K562 (cell line): Measurements from ENCODE around the gene RBM18. TPM values are rescaled to one million over a fixed set of nuclear protein-coding genes. Genes with fewer than 3 reads are reported as not detected.
A peak's percentile ranks its signal among the peaks of the same experiment; 100 is the strongest.

Experiments used
- ATAC-seq: fragments of 200-7000 bp; cut with Tn5 transposase; 3 replicates; pipeline ENCODE4 v1.9.1; 2020; ENCODE audit warnings: moderate library complexity
- BruUV-seq: library from RNA; stranded (reverse); fragments of 400-500 nt; replicated peaks from 2 replicates; lab custom pipeline; 2021; lab: Mats Ljungman, UMichigan
- CTCF ChIA-PET: fragments of 300-600 bp; formaldehyde crosslinking; extraction: SDS; loops from one replicate; lab custom pipeline; 2021; ENCODE audit warnings: low intra/inter-chr PET ratio; lab: Yijun Ruan, JAX
- POLR2A ChIA-PET: fragments of 300-600, 350-650 bp; sonication (Branson Sonifier 250); formaldehyde crosslinking; extraction: SDS; loops from one replicate; lab custom pipeline; 2021; ENCODE audit warnings: antibody characterized with exemption, inconsistent platforms; lab: Yijun Ruan, JAX
- DNase-seq, 4 experiments: peaks; one replicate each; pipeline versions ENCODE4 v3.0.0 to v3.0.0-alpha.2; 2011 to 2018; ENCODE audit warnings: low spot score in 3 of 4, mixed read lengths in 3 of 4; ENCODE audit errors: extremely low read depth in 1 of 4
- FAIRE-seq: peaks from 2 replicates; lab custom pipeline; 2011; peaks lifted over from hg19 to GRCh38; lab: Jason Lieb, UNC
- H2AFZ ChIP-seq: 2 replicates; pipeline ENCODE4 v1.6.0; 2011; ENCODE audit warnings: low read depth, low read length, control low read depth, inconsistent platforms
- H3K27ac ChIP-seq: fragments of 200-600 bp; 3 replicates; pipeline ENCODE4 v1.8.0; 2011; ENCODE audit warnings: low read depth, mild to moderate bottlenecking, control low read depth, inconsistent platforms, low read length, moderate library complexity, mixed read lengths; ENCODE audit errors: extremely low read depth
- H3K27me3 ChIP-seq, 2 experiments: fragments of 300-600 bp in 1 of 2; 2 replicates in 1 of 2; 3 replicates in 1 of 2; pipeline versions ENCODE4 v1.6.0 to v1.8.0; 2011; ENCODE audit warnings: inconsistent platforms in 2 of 2, low read length in 2 of 2, mild to moderate bottlenecking in 1 of 2, mixed read lengths in 1 of 2, moderate library complexity in 1 of 2; ENCODE audit not compliant: control insufficient read depth in 2 of 2, insufficient read depth in 2 of 2
- H3K36me3 ChIP-seq: fragments of 300-600 bp; 3 replicates; pipeline ENCODE4 v1.8.0; 2011; ENCODE audit warnings: mild to moderate bottlenecking, low read length, inconsistent platforms; ENCODE audit not compliant: control insufficient read depth, insufficient read depth
- H3K4me1 ChIP-seq, 2 experiments: fragments of 200-600 bp in 1 of 2; replicated peaks in 1 of 2; 2 replicates in 1 of 2; 3 replicates in 1 of 2; pipeline versions ENCODE4 v1.5.1 to v1.8.0; 2011; ENCODE audit warnings: inconsistent platforms in 2 of 2, low read length in 2 of 2, mild to moderate bottlenecking in 1 of 2, mixed read lengths in 1 of 2, moderate library complexity in 1 of 2; ENCODE audit not compliant: control insufficient read depth in 2 of 2, insufficient read depth in 2 of 2
- H3K4me2 ChIP-seq: 2 replicates; pipeline ENCODE4 v1.6.1; 2011; ENCODE audit warnings: low read length, control low read depth, inconsistent platforms, mixed read lengths; ENCODE audit not compliant: insufficient read depth
- H3K4me3 ChIP-seq: fragments of 200-600 bp; sonication (generic), shearing (Covaris generic); 2 replicates; pipeline ENCODE4 v1.5.1; 2016; ENCODE audit warnings: control low read depth, inconsistent platforms
- H3K79me2 ChIP-seq: fragments of 200-600 bp; 3 replicates; pipeline ENCODE4 v1.8.0; 2011; ENCODE audit warnings: low read length, inconsistent platforms; ENCODE audit not compliant: control insufficient read depth, insufficient read depth
- H3K9ac ChIP-seq, 2 experiments: 2 replicates each; pipeline versions ENCODE4 v1.6.0 to v1.6.1; 2011; ENCODE audit warnings: low read depth in 2 of 2, low read length in 2 of 2, control low read depth in 1 of 2, inconsistent platforms in 1 of 2, mild to moderate bottlenecking in 1 of 2, mixed read lengths in 1 of 2; ENCODE audit not compliant: insufficient read depth in 1 of 2
- H3K9me1 ChIP-seq: one replicate; pipeline ENCODE4 v1.6.0; 2011; ENCODE audit warnings: inconsistent platforms, mild to moderate bottlenecking, low read length, moderate library complexity; ENCODE audit not compliant: control insufficient read depth, insufficient read depth
- H3K9me3 ChIP-seq: replicated peaks from 2 replicates; pipeline ENCODE4 v1.5.1; 2011; ENCODE audit warnings: low read depth, low read length, inconsistent platforms; ENCODE audit not compliant: control insufficient read depth, insufficient read depth
- H4K20me1 ChIP-seq: replicated peaks from 2 replicates; pipeline ENCODE4 v1.6.1; 2011; ENCODE audit warnings: low read length, inconsistent platforms, mixed read lengths; ENCODE audit not compliant: control insufficient read depth, insufficient read depth
- ADNP ChIP-seq: fragments of 200-800 bp; sonication (Bioruptor generic); IDR thresholded peaks from 2 replicates; pipeline ENCODE4 v1.6.1; 2016; ENCODE audit warnings: missing genetic modification characterization, missing compliant biosample characterization
- BHLHE40 ChIP-seq: IDR thresholded peaks from 2 replicates; pipeline ENCODE4 v1.6.1; 2011; ENCODE audit warnings: low read length, improper control_type of control experiment
- CBX5 ChIP-seq: IDR thresholded peaks from 2 replicates; pipeline ENCODE4 v1.6.1; 2014; ENCODE audit warnings: low read depth, borderline replicate concordance
- DDX20 ChIP-seq: fragments of 450-650 bp; IDR thresholded peaks from 2 replicates; pipeline ENCODE4 v1.6.1; 2016; ENCODE audit warnings: missing genetic modification characterization, low read depth, mild to moderate bottlenecking, missing compliant biosample characterization, moderate library complexity
- E2F5 ChIP-seq: sonication (generic); formaldehyde crosslinking; IDR thresholded peaks from 2 replicates; pipeline ENCODE4 v1.8.0; 2022; ENCODE audit warnings: mild to moderate bottlenecking, missing genetic modification reagents
- HOXB6 ChIP-seq: fragments of 250-450 bp; sonication (Bioruptor Pico); IDR thresholded peaks from 2 replicates; pipeline ENCODE4 v1.5.1; 2022; ENCODE audit warnings: mild to moderate bottlenecking, borderline replicate concordance
- LARP7 ChIP-seq: fragments of 450-650 bp; IDR thresholded peaks from 2 replicates; pipeline ENCODE4 v1.6.1; 2016
- MIER1 ChIP-seq: fragments of 450-650 bp; IDR thresholded peaks from 2 replicates; pipeline ENCODE4 v1.6.1; 2016; ENCODE audit warnings: antibody characterized with exemption, mild to moderate bottlenecking, low read depth
- NCOR1 ChIP-seq: fragments of 450-650 bp; IDR thresholded peaks from 2 replicates; pipeline ENCODE4 v1.6.1; 2016; ENCODE audit warnings: mild to moderate bottlenecking, moderate library complexity
- NFRKB ChIP-seq: fragments of 450-650 bp; IDR thresholded peaks from 2 replicates; pipeline ENCODE4 v1.6.1; 2016; ENCODE audit warnings: low read depth
- RBM14 ChIP-seq: fragments of 200-400 bp; formaldehyde crosslinking; IDR thresholded peaks from 2 replicates; pipeline ENCODE4 v1.6.1; 2018; ENCODE audit warnings: low read depth, mild to moderate bottlenecking, low read length, moderate library complexity, borderline replicate concordance; ENCODE audit not compliant: insufficient read depth
- ZNF143 ChIP-seq: sonication (generic); formaldehyde crosslinking; IDR thresholded peaks from 2 replicates; pipeline ENCODE4 v1.9.0; 2022; ENCODE audit warnings: mild to moderate bottlenecking, missing genetic modification reagents
- ZNF668 ChIP-seq: fragments of 250-450 bp; sonication (Bioruptor Pico); IDR thresholded peaks from 2 replicates; pipeline ENCODE4 v1.8.0; 2022; ENCODE audit warnings: mild to moderate bottlenecking, inconsistent platforms
- WGBS: fragments of 100-300 bp; shearing (Covaris generic); methylation state at CpG from one replicate; pipeline ENCODE4 v1.1.6; 2016; ENCODE audit warnings: low coverage, mixed read lengths; ENCODE audit not compliant: insufficient coverage; ENCODE audit errors: missing lambda C conversion rate; 5-methylcytosine and 5-hydroxymethylcytosine counted together
- in situ Hi-C: fragments of 300-500 bp; cut with MboI; formaldehyde crosslinking; loops from 4 replicates; pipeline ENCODE4 v1.15.0; 2018; ENCODE audit warnings: inconsistent platforms, mixed read lengths
- intact Hi-C: fragments of 100-400 bp; cut with micrococcal nuclease; formaldehyde crosslinking; loops from 2 replicates; pipeline ENCODE4 v1.14.2; 2022
- polyA plus RNA-seq, 8 experiments: library from polyadenylated mRNA; depleted of rRNA in 4 of 8; stranded (reverse) in 5 of 8; unstranded in 3 of 8; fragments of >200 nt; fragmentation: Nextera tagmentation in 2 of 8; fragmentation: Illumina TruSeq in 1 of 8; extraction: Ambion mirVana in 2 of 8; extraction: Trizol in 1 of 8; gene quantifications; 2 replicates each; pipeline versions ENCODE4 v1.2.1 to v1.2.3, GENCODE V29; 2011 to 2014; ENCODE audit warnings: inconsistent platforms in 1 of 8, missing spikeins in 1 of 8
- total RNA-seq, 7 experiments: library from RNA; depleted of rRNA in 6 of 7; stranded (reverse); fragments of >200 nt in 6 of 7; fragmentation: Illumina TruSeq in 2 of 7; extraction: Trizol in 2 of 7; gene quantifications; 2 replicates each; pipeline versions ENCODE4 v1.2.1 to v1.2.3, GENCODE V29; 2011 to 2021; ENCODE audit warnings: low replicate concordance in 1 of 7
- TF ChIP-seq, protein P1 (sequence below), 2 experiments: IDR thresholded peaks in 1 of 2; conservative IDR thresholded peaks in 1 of 2; 2 replicates each; pipeline ENCODE4 v1.6.1; 2016; ENCODE audit warnings: low read depth in 2 of 2, mild to moderate bottlenecking in 1 of 2, missing compliant biosample characterization in 1 of 2, missing genetic modification characterization in 1 of 2, moderate library complexity in 1 of 2
- TF ChIP-seq, protein P2 (sequence below), 2 experiments: fragments of 150-350 bp in 1 of 2; IDR thresholded peaks; 2 replicates each; pipeline ENCODE4 v1.6.1; 2012 to 2016; ENCODE audit warnings: low read depth in 2 of 2, low read length in 2 of 2, mild to moderate bottlenecking in 1 of 2, moderate library complexity in 1 of 2

The RBM18 gene
- total and polyA plus RNA-seq, 9 of the 15 experiments (the other 6 are each of a cell fraction or from before 2014, with no cell fraction given): 7.9 to 86.3 (median 34.0) TPM

DNA sequence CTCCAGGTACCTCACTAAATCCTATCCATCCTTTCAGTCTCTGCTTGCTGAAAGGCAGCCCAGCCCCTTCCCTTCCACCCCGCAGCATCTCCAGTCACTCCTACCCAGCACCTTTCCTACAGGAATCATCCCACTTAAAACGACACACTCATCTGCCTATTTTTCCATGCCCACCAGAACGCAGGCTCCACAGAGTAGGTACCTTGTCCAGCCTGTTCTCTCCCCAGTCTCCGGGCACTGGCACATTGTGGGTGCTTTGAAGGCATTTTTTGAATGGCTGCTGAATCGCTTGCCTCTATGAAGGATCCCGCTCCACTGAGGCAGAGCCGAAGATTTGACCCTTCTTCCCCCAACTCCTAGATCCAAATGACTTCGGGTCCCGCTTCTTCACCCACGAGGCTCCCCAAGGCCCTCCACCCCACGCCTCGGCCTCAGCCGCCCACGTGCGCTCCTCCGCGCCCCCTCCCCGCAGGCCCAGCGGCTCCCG, 51.5 kb downstream of the RBM18 start:
- ChIA-PET CTCF (no interaction called here), POLR2A (interaction anchor here (1.2 to 1.7 kb wide), 2 partner anchors 13 to 14 kb away, joined by 4 read pairs; no protein-coding TSS in a partner anchor)
- DNase-seq (no peak), ATAC-seq (no peak), FAIRE-seq (peak; percentile 57)
- intact Hi-C loops: loop anchor here (2.0 to 5.0 kb wide), 2 partner anchors 52 to 56 kb away; partner anchors contain the start of genes MORN5, MRRF, NDUFA8 and RBM18
- Histone ChIP-seq H3K27me3 (no peaks in the 10 kb centered on the region), H4K20me1 (no peaks in the 10 kb centered on the region), H3K4me1 (peaks cover 23 to 31% of the 10 kb centered on the region in 2 experiments; a peak in 4 of 5 replicates), H3K4me3 (peak overlapping the region; percentile 58), H2AFZ (peak overlapping the region; percentile 82), H3K9me1 (no peaks in the 10 kb centered on the region), H3K9ac (peak overlapping the region; percentile 64 to 95), H3K9me3 (no peaks in the 10 kb centered on the region), H3K36me3 (peaks cover 26% of the 10 kb centered on the region; the same call in 1 of the 3 replicates), H3K4me2 (peak overlapping the region; percentile 90), H3K79me2 (peaks cover 27% of the 10 kb centered on the region), H3K27ac (peak overlapping the region; percentile 76; the same call in 2 of the 3 replicates)
- TSS peak; percentile 64 for BruUV-seq
- WGBS: 3% methylated on average over 19 of the region's 20 CpGs
- in situ Hi-C loops: no loop called here
- no peak for TF ChIP-seq ZNF668 (CRISPR knock-in tag)
- no peak for TF ChIP-seq BHLHE40
- TF ChIP-seq, protein P1, sequence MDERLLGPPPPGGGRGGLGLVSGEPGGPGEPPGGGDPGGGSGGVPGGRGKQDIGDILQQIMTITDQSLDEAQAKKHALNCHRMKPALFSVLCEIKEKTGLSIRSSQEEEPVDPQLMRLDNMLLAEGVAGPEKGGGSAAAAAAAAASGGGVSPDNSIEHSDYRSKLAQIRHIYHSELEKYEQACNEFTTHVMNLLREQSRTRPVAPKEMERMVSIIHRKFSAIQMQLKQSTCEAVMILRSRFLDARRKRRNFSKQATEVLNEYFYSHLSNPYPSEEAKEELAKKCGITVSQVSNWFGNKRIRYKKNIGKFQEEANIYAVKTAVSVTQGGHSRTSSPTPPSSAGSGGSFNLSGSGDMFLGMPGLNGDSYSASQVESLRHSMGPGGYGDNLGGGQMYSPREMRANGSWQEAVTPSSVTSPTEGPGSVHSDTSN (CRISPR knock-in tag; IDR thresholded peaks at IDR 0.05; ENCODE audit: low read depth): no peak
- TF ChIP-seq, protein P1 (tag; conservative IDR thresholded peaks at IDR 0.05; ENCODE audit: low read depth): no peak
- no peak for TF ChIP-seq NCOR1
- TF ChIP-seq RBM14: no peak
- no peak for TF ChIP-seq ADNP (tag)
- 0 out of 2 replicates have a peak, but pooled peaks have one; percentile 58 for TF ChIP-seq LARP7
- no peak for TF ChIP-seq NFRKB
- peak; percentile 30; the same call in 1 of the 2 replicates for TF ChIP-seq MIER1
- TF ChIP-seq HOXB6: no peak
- TF ChIP-seq DDX20: no peak
- TF ChIP-seq, protein P2, sequence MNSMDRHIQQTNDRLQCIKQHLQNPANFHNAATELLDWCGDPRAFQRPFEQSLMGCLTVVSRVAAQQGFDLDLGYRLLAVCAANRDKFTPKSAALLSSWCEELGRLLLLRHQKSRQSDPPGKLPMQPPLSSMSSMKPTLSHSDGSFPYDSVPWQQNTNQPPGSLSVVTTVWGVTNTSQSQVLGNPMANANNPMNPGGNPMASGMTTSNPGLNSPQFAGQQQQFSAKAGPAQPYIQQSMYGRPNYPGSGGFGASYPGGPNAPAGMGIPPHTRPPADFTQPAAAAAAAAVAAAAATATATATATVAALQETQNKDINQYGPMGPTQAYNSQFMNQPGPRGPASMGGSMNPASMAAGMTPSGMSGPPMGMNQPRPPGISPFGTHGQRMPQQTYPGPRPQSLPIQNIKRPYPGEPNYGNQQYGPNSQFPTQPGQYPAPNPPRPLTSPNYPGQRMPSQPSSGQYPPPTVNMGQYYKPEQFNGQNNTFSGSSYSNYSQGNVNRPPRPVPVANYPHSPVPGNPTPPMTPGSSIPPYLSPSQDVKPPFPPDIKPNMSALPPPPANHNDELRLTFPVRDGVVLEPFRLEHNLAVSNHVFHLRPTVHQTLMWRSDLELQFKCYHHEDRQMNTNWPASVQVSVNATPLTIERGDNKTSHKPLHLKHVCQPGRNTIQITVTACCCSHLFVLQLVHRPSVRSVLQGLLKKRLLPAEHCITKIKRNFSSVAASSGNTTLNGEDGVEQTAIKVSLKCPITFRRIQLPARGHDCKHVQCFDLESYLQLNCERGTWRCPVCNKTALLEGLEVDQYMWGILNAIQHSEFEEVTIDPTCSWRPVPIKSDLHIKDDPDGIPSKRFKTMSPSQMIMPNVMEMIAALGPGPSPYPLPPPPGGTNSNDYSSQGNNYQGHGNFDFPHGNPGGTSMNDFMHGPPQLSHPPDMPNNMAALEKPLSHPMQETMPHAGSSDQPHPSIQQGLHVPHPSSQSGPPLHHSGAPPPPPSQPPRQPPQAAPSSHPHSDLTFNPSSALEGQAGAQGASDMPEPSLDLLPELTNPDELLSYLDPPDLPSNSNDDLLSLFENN (IDR thresholded peaks at IDR 0.05; ENCODE audit: low read depth in 2 of 2, low read length in 2 of 2): no peak
- peak; percentile 74; the same call in 1 of the 2 replicates for TF ChIP-seq E2F5 (CRISPR knock-in tag)
- TF ChIP-seq ZNF143 (CRISPR knock-in tag): 0 out of 2 replicates have a peak, but pooled peaks have one; percentile 23
- no peak; the same call in 1 of the 2 replicates for TF ChIP-seq CBX5
